Upper lobe of left lung (tissue), 4 donors: Measurements from ENCODE around the gene ADGRD1.

ENCODE experiments used
- POLR2A ChIP-seq, 4 donors: fragments of 450-650 bp; IDR thresholded peaks; one replicate each; pipeline ENCODE4 v1.5.1; 2016 to 2017; ENCODE audit warnings: antibody characterized with exemption in 4 of 4, mild to moderate bottlenecking in 2 of 4
- TF ChIP-seq, protein P1 (sequence below), 6 experiments: fragments of 450-650 bp in 4 of 6; fragments of 200-600 bp in 2 of 6; sonication (generic) in 2 of 6; IDR thresholded peaks; one replicate each; pipeline ENCODE4 v1.5.1; 2016 to 2019; ENCODE audit warnings: antibody characterized with exemption in 6 of 6

DNA sequence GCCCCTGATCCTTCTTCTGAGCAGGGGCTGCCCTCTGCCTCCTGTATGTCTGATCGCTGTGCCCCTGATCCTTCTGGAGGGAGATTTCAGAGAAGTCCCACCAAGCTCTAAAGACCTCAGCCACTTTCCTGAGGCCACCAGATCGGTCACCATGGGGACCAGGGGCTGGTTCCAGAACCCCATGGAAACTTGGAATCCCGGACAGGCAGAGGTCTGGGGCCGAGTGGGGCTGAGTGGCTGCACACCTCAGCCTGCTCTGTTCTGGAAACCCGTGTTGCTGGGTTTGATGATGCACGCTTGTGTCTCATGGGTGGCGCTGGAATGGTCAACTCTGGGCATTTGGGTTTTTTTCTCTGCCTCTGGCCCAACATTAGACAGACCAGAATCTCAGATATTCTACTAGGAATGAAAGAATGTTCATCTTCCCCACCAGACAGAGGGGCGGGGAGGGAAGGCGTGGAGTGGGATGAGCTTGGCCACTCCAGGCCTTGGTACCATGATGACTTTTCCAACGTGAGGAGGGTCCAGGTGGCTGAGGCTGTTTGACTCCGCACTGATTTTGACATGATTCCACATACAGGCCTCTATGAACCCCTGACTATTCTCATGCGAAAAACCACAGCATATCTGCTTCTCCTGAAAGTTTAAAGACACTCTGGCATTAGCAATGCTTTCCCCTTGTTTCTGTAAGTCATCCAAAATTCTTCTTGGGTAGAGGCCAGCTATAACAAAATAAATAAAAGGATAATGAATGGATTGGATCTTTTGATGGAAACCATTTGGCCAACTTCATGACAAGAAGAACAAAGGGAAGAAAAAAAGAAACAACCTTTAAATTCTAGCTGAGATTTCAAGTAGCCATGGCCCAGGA, 114.5 kb downstream of the ADGRD1 start:
- TF ChIP-seq POLR2A (IDR thresholded peaks at IDR 0.05): no peak
- TF ChIP-seq, protein P1, sequence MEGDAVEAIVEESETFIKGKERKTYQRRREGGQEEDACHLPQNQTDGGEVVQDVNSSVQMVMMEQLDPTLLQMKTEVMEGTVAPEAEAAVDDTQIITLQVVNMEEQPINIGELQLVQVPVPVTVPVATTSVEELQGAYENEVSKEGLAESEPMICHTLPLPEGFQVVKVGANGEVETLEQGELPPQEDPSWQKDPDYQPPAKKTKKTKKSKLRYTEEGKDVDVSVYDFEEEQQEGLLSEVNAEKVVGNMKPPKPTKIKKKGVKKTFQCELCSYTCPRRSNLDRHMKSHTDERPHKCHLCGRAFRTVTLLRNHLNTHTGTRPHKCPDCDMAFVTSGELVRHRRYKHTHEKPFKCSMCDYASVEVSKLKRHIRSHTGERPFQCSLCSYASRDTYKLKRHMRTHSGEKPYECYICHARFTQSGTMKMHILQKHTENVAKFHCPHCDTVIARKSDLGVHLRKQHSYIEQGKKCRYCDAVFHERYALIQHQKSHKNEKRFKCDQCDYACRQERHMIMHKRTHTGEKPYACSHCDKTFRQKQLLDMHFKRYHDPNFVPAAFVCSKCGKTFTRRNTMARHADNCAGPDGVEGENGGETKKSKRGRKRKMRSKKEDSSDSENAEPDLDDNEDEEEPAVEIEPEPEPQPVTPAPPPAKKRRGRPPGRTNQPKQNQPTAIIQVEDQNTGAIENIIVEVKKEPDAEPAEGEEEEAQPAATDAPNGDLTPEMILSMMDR (IDR thresholded peaks at IDR 0.05): no peak
